ENCODE results near the gene GATD1.

GATD1 gene

GRCh38 chr11:794013-794765 lies 16.9 kb upstream of the GATD1 start:
- TF ChIP-seq CTCF (IDR thresholded peaks at IDR 0.05; ENCODE audit: extremely low read depth, missing control alignments), result no peak
- no peak for DNase-seq (ENCODE audit: low spot score)

- TF ChIP-seq CTCF (IDR thresholded peaks at IDR 0.05; ENCODE audit: extremely low read depth, missing control alignments), result no peak
- no peak for DNase-seq (ENCODE audit: low spot score)
Observed at GRCh38 chr11:793556-793955, 16.3 kb upstream of the GATD1 start.

GRCh38 chr11:792873-793272 lies 15.6 kb upstream of the GATD1 start:
- TF ChIP-seq CTCF (IDR thresholded peaks at IDR 0.05; ENCODE audit: extremely low read depth, missing control alignments), result no peak
- DNase-seq (ENCODE audit: low spot score), result no peak

GRCh38 chr11:792535-792821 lies 15.2 kb upstream of the GATD1 start:
- TF ChIP-seq CTCF (IDR thresholded peaks at IDR 0.05; ENCODE audit: extremely low read depth, missing control alignments), result no peak
- no peak for DNase-seq (ENCODE audit: low spot score)

- no peak for TF ChIP-seq CTCF (IDR thresholded peaks at IDR 0.05; ENCODE audit: extremely low read depth, missing control alignments)
- DNase-seq (ENCODE audit: low spot score), result no peak
Observed at GRCh38 chr11:791658-792534, 14.6 kb upstream of the GATD1 start.

- DNase-seq (ENCODE audit: low spot score), result no peak
- TF ChIP-seq CTCF (IDR thresholded peaks at IDR 0.05; ENCODE audit: extremely low read depth, missing control alignments), result no peak
Observed at GRCh38 chr11:790721-791564, 13.7 kb upstream of the GATD1 start.
